Ascending aorta (tissue), 2 donors: ENCODE data around the gene STK32B. TPM values are rescaled to one million over a fixed set of nuclear protein-coding genes. Genes with fewer than 3 reads are reported as not detected.

ENCODE experiments used
- DNase-seq, 2 donors: peaks; one replicate each; pipeline ENCODE4 v3.0.0-alpha.2; 2019; ENCODE audit warnings: low spot score in 2 of 2
- H3K27ac ChIP-seq, 2 donors: fragments of 200-600 bp; sonication (generic); one replicate each; pipeline ENCODE4 v1.5.1; 2016 to 2017; ENCODE audit warnings: mild to moderate bottlenecking in 1 of 2
- H3K27me3 ChIP-seq: fragments of 200-600 bp; sonication (generic); one replicate; pipeline ENCODE4 v1.5.1; 2017
- H3K36me3 ChIP-seq, 2 donors: fragments of 200-600 bp; sonication (generic); one replicate each; pipeline ENCODE4 v1.5.1; 2016
- H3K4me1 ChIP-seq, 2 donors: fragments of 200-600 bp; sonication (generic); one replicate each; pipeline ENCODE4 v1.5.1; 2016 to 2017; ENCODE audit warnings: mild to moderate bottlenecking in 1 of 2
- H3K4me3 ChIP-seq, 2 donors: fragments of 200-600 bp; sonication (generic); one replicate each; pipeline ENCODE4 v1.5.1; 2016 to 2017; ENCODE audit warnings: mild to moderate bottlenecking in 1 of 2
- H3K9me3 ChIP-seq, 2 donors: fragments of 200-600 bp; sonication (generic); one replicate each; pipeline ENCODE4 v1.5.1; 2016
- intact Hi-C: fragments of 100-400 bp; cut with DNase I; formaldehyde crosslinking; loops from one replicate; pipeline ENCODE4 v1.15.1; 2023
- total RNA-seq: library from RNA; depleted of rRNA; stranded (reverse); fragments of >200 nt; gene quantifications from one replicate; pipeline ENCODE4 v1.1.0, GENCODE V29; 2016
- TF ChIP-seq, protein P1 (sequence below), 3 experiments: fragments of 200-600 bp in 2 of 3; fragments of 450-650 bp in 1 of 3; sonication (generic) in 2 of 3; IDR thresholded peaks; one replicate each; pipeline ENCODE4 v1.5.1; 2016 to 2019; ENCODE audit warnings: antibody characterized with exemption in 3 of 3, mild to moderate bottlenecking in 1 of 3, moderate library complexity in 1 of 3

The STK32B gene
- total RNA-seq, 1 donor from 2014 or later = 2.3 TPM

DNA sequence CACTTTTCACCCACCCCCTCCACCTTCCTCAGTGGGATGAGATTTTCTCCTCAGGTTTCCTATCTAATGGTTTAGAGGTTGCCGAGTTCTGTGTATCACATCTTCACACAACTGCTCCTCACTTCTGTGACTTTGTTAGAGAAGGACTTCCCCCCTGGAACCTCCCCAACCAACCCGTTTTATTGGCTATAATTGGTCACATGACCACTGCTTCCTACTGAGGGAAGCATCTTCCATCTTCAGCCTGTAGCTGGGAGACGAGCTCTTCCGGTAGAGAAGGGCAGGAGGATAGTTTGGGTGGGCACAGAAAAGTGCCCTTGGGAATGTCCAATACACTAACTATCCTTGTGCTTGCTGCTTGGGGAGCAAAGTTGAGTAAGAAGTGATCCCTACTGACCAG lies 90.5 kb downstream of the STK32B start:
- TF ChIP-seq, protein P1, sequence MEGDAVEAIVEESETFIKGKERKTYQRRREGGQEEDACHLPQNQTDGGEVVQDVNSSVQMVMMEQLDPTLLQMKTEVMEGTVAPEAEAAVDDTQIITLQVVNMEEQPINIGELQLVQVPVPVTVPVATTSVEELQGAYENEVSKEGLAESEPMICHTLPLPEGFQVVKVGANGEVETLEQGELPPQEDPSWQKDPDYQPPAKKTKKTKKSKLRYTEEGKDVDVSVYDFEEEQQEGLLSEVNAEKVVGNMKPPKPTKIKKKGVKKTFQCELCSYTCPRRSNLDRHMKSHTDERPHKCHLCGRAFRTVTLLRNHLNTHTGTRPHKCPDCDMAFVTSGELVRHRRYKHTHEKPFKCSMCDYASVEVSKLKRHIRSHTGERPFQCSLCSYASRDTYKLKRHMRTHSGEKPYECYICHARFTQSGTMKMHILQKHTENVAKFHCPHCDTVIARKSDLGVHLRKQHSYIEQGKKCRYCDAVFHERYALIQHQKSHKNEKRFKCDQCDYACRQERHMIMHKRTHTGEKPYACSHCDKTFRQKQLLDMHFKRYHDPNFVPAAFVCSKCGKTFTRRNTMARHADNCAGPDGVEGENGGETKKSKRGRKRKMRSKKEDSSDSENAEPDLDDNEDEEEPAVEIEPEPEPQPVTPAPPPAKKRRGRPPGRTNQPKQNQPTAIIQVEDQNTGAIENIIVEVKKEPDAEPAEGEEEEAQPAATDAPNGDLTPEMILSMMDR (IDR thresholded peaks at IDR 0.05) = no peak
- Histone ChIP-seq H3K36me3 (no peaks in the 10 kb centered on the region), H3K4me1 (no peaks in the 10 kb centered on the region), H3K9me3 (no peaks in the 10 kb centered on the region), H3K27me3 (no peaks in the 10 kb centered on the region), H3K27ac (no peak overlapping the region), H3K4me3 (no peak overlapping the region)
- intact Hi-C loops = loop anchor here (1.0 to 2.0 kb wide), 2 partner anchors 91 to 147 kb away; partner anchors contain the start of gene STK32B
- DNase-seq = no peak

DNA sequence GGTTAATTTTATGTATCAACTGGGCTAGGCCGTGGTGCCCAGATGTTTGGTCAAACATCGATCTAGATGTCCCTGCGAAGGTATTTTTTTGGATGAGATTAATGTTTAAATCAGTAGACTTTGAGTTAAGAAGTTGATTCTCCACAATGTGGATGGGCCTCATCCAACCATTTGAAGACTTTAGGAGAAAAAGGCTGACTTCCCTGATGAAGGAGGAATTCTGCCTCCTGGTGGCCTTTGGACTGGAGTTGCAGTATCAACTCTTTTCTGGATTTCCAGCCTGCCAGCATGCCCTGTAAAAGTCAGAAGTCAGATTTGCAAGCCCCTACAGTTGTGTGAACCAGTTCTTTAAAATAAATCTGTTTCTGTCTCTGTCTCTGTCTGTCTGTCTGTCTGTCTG lies 91.4 kb downstream of the STK32B start:
- no peak overlapping the region for H3K4me3 ChIP-seq
- intact Hi-C loops = loop anchor here (1.0 to 2.0 kb wide), 2 partner anchors 92 to 147 kb away; partner anchors contain the start of gene STK32B
- H3K9me3 ChIP-seq = no peaks in the 10 kb centered on the region
- H3K36me3 ChIP-seq = no peaks in the 10 kb centered on the region
- H3K27me3 ChIP-seq = no peaks in the 10 kb centered on the region
- TF ChIP-seq, protein P1 (IDR thresholded peaks at IDR 0.05) = peak; percentile 28 to 53 (median 38)
- H3K4me1 ChIP-seq = no peaks in the 10 kb centered on the region
- H3K27ac ChIP-seq = no peak overlapping the region
- DNase-seq = no peak

GRCh38 chr4:5143306-5143861 lies 92.1 kb downstream of the STK32B start:
- Histone ChIP-seq H3K36me3 (no peaks in the 10 kb centered on the region), H3K27me3 (no peaks in the 10 kb centered on the region), H3K4me3 (no peak overlapping the region), H3K27ac (no peak overlapping the region), H3K9me3 (no peaks in the 10 kb centered on the region), H3K4me1 (no peaks in the 10 kb centered on the region)
- TF ChIP-seq, protein P1 (IDR thresholded peaks at IDR 0.05) = no peak
- intact Hi-C loops = loop anchor here (2.0 kb wide), 1 partner anchor 93 kb away; the partner anchor contains the start of gene STK32B
- DNase-seq = no peak

DNA sequence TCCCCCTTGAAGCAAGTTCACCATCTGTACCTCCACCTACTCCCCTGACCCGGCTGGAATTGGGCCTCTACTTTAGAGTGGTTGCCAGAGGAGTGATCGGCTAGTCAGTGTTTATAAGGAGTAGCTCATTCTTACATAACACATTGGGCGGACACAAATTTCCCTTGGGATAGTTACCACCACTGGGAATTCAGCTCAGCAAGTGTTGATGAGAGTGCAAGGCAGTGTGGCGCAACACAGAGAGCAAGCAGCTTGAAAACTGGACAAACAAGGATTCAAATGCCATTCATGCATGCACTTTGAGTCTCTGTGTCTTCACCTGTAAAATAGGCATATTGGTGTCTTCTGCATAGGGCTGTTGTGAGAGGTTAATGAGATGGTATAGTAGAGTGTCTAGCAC lies 92.7 kb downstream of the STK32B start:
- Histone ChIP-seq H3K9me3 (no peaks in the 10 kb centered on the region), H3K27ac (no peak overlapping the region), H3K4me3 (no peak overlapping the region), H3K36me3 (no peaks in the 10 kb centered on the region), H3K4me1 (no peaks in the 10 kb centered on the region), H3K27me3 (no peaks in the 10 kb centered on the region)
- intact Hi-C loops = loop anchor here (2.0 kb wide), 1 partner anchor 93 kb away; the partner anchor contains the start of gene STK32B
- no peak for DNase-seq
- TF ChIP-seq, protein P1 (IDR thresholded peaks at IDR 0.05) = no peak

DNA sequence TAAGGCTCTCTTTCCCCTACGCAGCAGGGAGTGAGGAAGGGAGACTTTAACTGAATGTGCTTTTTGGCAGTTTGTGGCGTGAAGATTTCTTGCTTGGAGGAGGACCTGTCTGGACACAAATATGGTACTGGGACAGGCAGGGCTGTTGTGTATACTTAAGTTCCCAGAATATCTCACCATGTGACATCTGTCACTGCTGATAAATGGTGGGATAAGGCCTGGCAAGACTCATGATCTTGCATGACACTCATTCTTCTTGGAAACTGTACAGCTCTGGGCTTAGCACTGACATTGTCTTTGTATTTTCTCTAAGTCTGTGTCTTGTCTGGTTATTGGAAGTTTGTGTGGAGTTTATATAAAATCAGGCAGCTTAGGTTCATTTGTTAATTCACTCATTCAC lies 93.1 kb downstream of the STK32B start:
- Histone ChIP-seq H3K9me3 (no peaks in the 10 kb centered on the region), H3K27me3 (no peaks in the 10 kb centered on the region), H3K27ac (no peak overlapping the region), H3K4me1 (no peaks in the 10 kb centered on the region), H3K36me3 (no peaks in the 10 kb centered on the region), H3K4me3 (no peak overlapping the region)
- DNase-seq = no peak
- intact Hi-C loops = no loop called here
- TF ChIP-seq, protein P1 (IDR thresholded peaks at IDR 0.05) = no peak
